Keratinocyte (primary cell): ENCODE measurements around the gene MYL7. TPM values are rescaled to one million over a fixed set of nuclear protein-coding genes. Genes with fewer than 3 reads are reported as not detected.

ENCODE experiments used
- DNase-seq: peaks from one replicate; pipeline ENCODE4 v3.0.0-alpha.2; 2011; ENCODE audit warnings: low read depth, missing footprints, low spot score
- FAIRE-seq: peaks from 2 replicates; lab custom pipeline; 2011; peaks lifted over from hg19 to GRCh38; lab: Jason Lieb, UNC
- H2AFZ ChIP-seq: 2 replicates; pipeline ENCODE4 v1.6.0; 2012; ENCODE audit warnings: low read length, control low read depth, inconsistent platforms; ENCODE audit not compliant: control insufficient read depth
- H3K27ac ChIP-seq: 2 replicates; pipeline ENCODE4 v1.5.1; 2011; ENCODE audit warnings: low read length; ENCODE audit not compliant: control insufficient read depth, insufficient read depth
- H3K27me3 ChIP-seq: 3 replicates; pipeline ENCODE4 v1.6.0; 2011; ENCODE audit warnings: low read length; ENCODE audit not compliant: control insufficient read depth, insufficient read depth; ENCODE audit errors: extremely low read depth
- H3K36me3 ChIP-seq, 2 experiments: 2 replicates in 1 of 2; 3 replicates in 1 of 2; pipeline ENCODE4 v1.5.1; 2011; ENCODE audit warnings: low read length in 2 of 2, mild to moderate bottlenecking in 1 of 2; ENCODE audit not compliant: control insufficient read depth in 2 of 2, insufficient read depth in 2 of 2; ENCODE audit errors: extremely low read depth in 1 of 2
- H3K4me1 ChIP-seq: 3 replicates; pipeline ENCODE4 v1.5.1; 2011; ENCODE audit warnings: low read length; ENCODE audit not compliant: control insufficient read depth, insufficient read depth; ENCODE audit errors: extremely low read depth
- H3K4me2 ChIP-seq: 3 replicates; pipeline ENCODE4 v1.6.0; 2011; ENCODE audit warnings: low read depth, low read length; ENCODE audit not compliant: control insufficient read depth, insufficient read depth; ENCODE audit errors: extremely low read depth
- H3K4me3 ChIP-seq, 3 experiments: fragments of 200-600 bp in 1 of 3; sonication (generic) in 1 of 3; 2 replicates in 2 of 3; 3 replicates in 1 of 3; pipeline ENCODE4 v1.5.1; 2011 to 2016; ENCODE audit warnings: low read length in 3 of 3, mild to moderate bottlenecking in 3 of 3, control low read depth in 2 of 3, inconsistent platforms in 1 of 3, low read depth in 1 of 3, mixed read lengths in 1 of 3, mixed run types in 1 of 3, moderate library complexity in 1 of 3; ENCODE audit not compliant: control insufficient read depth in 2 of 3, insufficient read depth in 2 of 3; ENCODE audit errors: extremely low read depth in 1 of 3
- H3K79me2 ChIP-seq: 2 replicates; pipeline ENCODE4 v1.6.0; 2012; ENCODE audit warnings: low read length; ENCODE audit not compliant: control insufficient read depth, insufficient read depth
- H3K9ac ChIP-seq: 3 replicates; pipeline ENCODE4 v1.6.0; 2011; ENCODE audit warnings: low read length; ENCODE audit not compliant: control insufficient read depth, insufficient read depth; ENCODE audit errors: extremely low read depth
- H3K9me1 ChIP-seq: 3 replicates; pipeline ENCODE4 v1.6.0; 2011; ENCODE audit warnings: low read length; ENCODE audit not compliant: control insufficient read depth, insufficient read depth; ENCODE audit errors: extremely low read depth
- H3K9me3 ChIP-seq: 2 replicates; pipeline ENCODE4 v1.5.1; 2012; ENCODE audit warnings: low read depth, low read length; ENCODE audit not compliant: control insufficient read depth
- H4K20me1 ChIP-seq: 3 replicates; pipeline ENCODE4 v1.6.0; 2011; ENCODE audit warnings: low read length; ENCODE audit not compliant: control insufficient read depth, insufficient read depth; ENCODE audit errors: extremely low read depth
- CTCF ChIP-seq, 3 experiments: IDR thresholded peaks in 1 of 3; conservative IDR thresholded peaks in 1 of 3; optimal IDR thresholded peaks in 1 of 3; 2 replicates in 2 of 3; 3 replicates in 1 of 3; pipeline versions ENCODE3 to v1.5.1; 2011; ENCODE audit warnings: low read length in 3 of 3, mild to moderate bottlenecking in 3 of 3, moderate library complexity in 2 of 3, control low read depth in 1 of 3, inconsistent platforms in 1 of 3; ENCODE audit not compliant: insufficient read depth in 2 of 3; ENCODE audit errors: extremely low read depth in 1 of 3
- EZH2 ChIP-seq: IDR thresholded peaks from one replicate; pipeline ENCODE4 v1.6.1; 2012; ENCODE audit warnings: inconsistent platforms, mild to moderate bottlenecking, low read length, moderate library complexity
- dilution Hi-C: fragments of 300-500 bp; cut with MboI; formaldehyde crosslinking; loops from one replicate; pipeline ENCODE4 v1.7.0; 2020; ENCODE audit warnings: low sequenced_read_pairs; ENCODE audit not compliant: extremely low pct_ligation_motif_present
- polyA plus RNA-seq, 5 experiments: library from polyadenylated mRNA; depleted of rRNA in 3 of 5; stranded (reverse) in 3 of 5; stranded (forward) in 1 of 5; unstranded in 1 of 5; fragments of >200 nt; gene quantifications; 1 replicate in 1 of 5; 2 replicates in 3 of 5; 3 replicates in 1 of 5; pipeline versions ENCODE4 v1.2.1 to v1.2.3, GENCODE V29; 2011 to 2012; ENCODE audit warnings: missing spikeins in 2 of 5, low read depth in 1 of 5, low replicate concordance in 1 of 5
- small RNA-seq, 3 experiments: library from RNA; depleted of rRNA; stranded (forward); fragments of <200 nt; gene quantifications; one replicate each; pipeline ENCODE3, GENCODE V24; 2012; ENCODE audit warnings: low read depth in 3 of 3, low replicate concordance in 1 of 3; ENCODE audit not compliant: insufficient read length in 3 of 3

MYL7 gene
- polyA plus RNA-seq, 1 donor (not counting 4 experiments of a cell fraction or from before 2014, with no cell fraction given), result 0.59 TPM

GRCh38 chr7:44093102-44093641, 48.0 kb downstream of the MYL7 start:
- Histone ChIP-seq H3K9ac (no peak overlapping the region), H3K79me2 (no peaks in the 10 kb centered on the region), H3K4me1 (peaks cover 8% of the 10 kb centered on the region), H3K4me2 (no peak overlapping the region), H2AFZ (no peak overlapping the region), H3K9me3 (no peaks in the 10 kb centered on the region), H3K4me3 (no peak overlapping the region), H3K9me1 (no peaks in the 10 kb centered on the region), H3K36me3 (no peaks in the 10 kb centered on the region), H3K27ac (no peak overlapping the region), H4K20me1 (no peaks in the 10 kb centered on the region), H3K27me3 (no peaks in the 10 kb centered on the region)
- dilution Hi-C loops, result no loop called here
- TF ChIP-seq CTCF (optimal IDR thresholded peaks at IDR 0.05 in 1 of 3, IDR thresholded peaks at IDR 0.05 in 1 of 3, conservative IDR thresholded peaks at IDR 0.05 in 1 of 3; ENCODE audit: extremely low read depth in 1 of 3, insufficient read depth in 2 of 3, low read length in 3 of 3), result no peak
- TF ChIP-seq EZH2, result no peak
- DNase-seq (no peak), FAIRE-seq (no peak)

Small RNA genes lying within 50 kb of the gene (small RNA-seq; reads per million reads assigned to genes)
- gene RNA5SP230, result 0 reads per million in 3 experiments

Other genes starting within 250 kb of the MYL7 start
- gene URGCP, start 234.7 kb downstream of the MYL7 start, polyA plus RNA-seq, result 24.8 to 29.7 TPM (median 27.6 TPM) in 3 replicates
- 7.9 to 11.0 TPM (median 8.1 TPM) in 3 replicates for gene UBE2D4, start 214.9 kb downstream of the MYL7 start, polyA plus RNA-seq
- not detected in 3 replicates for gene SPDYE1, start 143.4 kb downstream of the MYL7 start, polyA plus RNA-seq
- gene DBNL, start 96.6 kb downstream of the MYL7 start, polyA plus RNA-seq, result 76.1 to 107 TPM (median 88.4 TPM) in 3 replicates
- not detected in 3 replicates for gene PGAM2, start 75.8 kb downstream of the MYL7 start, polyA plus RNA-seq
- gene POLM, start 58.8 kb downstream of the MYL7 start, polyA plus RNA-seq, result 4.7 to 5.9 TPM (median 4.8 TPM) in 3 replicates
- 0.03 to 0.18 TPM (median 0.03 TPM) in 3 replicates for gene AEBP1, start 37.0 kb downstream of the MYL7 start, polyA plus RNA-seq
- 140 to 158 TPM (median 152 TPM) in 3 replicates for gene POLD2, start 17.8 kb downstream of the MYL7 start, polyA plus RNA-seq
- gene GCK, start 48.1 kb upstream of the MYL7 start, polyA plus RNA-seq, result 0.03 TPM in 1 of 3 replicates, not detected in the others
- gene YKT6, start 59.6 kb upstream of the MYL7 start, polyA plus RNA-seq, result 139 to 192 TPM (median 148 TPM) in 3 replicates
- 0.25 to 0.32 TPM (median 0.31 TPM) in 3 replicates for gene CAMK2B, start 184.3 kb upstream of the MYL7 start, polyA plus RNA-seq